HEK293 (cell line): ENCODE measurements around the gene MGAT2.

Source experiments
- CTCF ChIA-PET: fragments of 350-600 bp; formaldehyde crosslinking; extraction: SDS; loops from one replicate; lab custom pipeline; 2021; ENCODE audit warnings: antibody characterized with exemption; lab: Yijun Ruan, JAX
- POLR2A ChIA-PET: fragments of 300-600 bp; formaldehyde crosslinking; extraction: SDS; loops from one replicate; lab custom pipeline; 2020; ENCODE audit warnings: antibody characterized with exemption, inconsistent platforms; lab: Yijun Ruan, JAX
- H3K27ac ChIP-seq: fragments of 200-500 bp; sonication (Bioruptor generic); 2 replicates; pipeline ENCODE4 v1.5.1; 2014; ENCODE audit warnings: low read depth, low read length, control low read depth, inconsistent platforms; ENCODE audit errors: extremely low read depth
- H3K36me3 ChIP-seq, 2 experiments: fragments of 200-500 bp in 1 of 2; sonication (Bioruptor generic) in 1 of 2; 1 replicate in 1 of 2; 2 replicates in 1 of 2; pipeline ENCODE4 v1.5.1; 2014 to 2017; ENCODE audit warnings: inconsistent platforms in 2 of 2, low read length in 2 of 2; ENCODE audit not compliant: control insufficient read depth in 2 of 2, insufficient read depth in 1 of 2
- H3K4me1 ChIP-seq: fragments of 200-500 bp; sonication (Bioruptor generic); 2 replicates; pipeline ENCODE4 v1.5.1; 2014; ENCODE audit warnings: mild to moderate bottlenecking, low read length, inconsistent platforms; ENCODE audit not compliant: control insufficient read depth, insufficient read depth
- H3K4me3 ChIP-seq: 2 replicates; pipeline ENCODE4 v1.5.1; 2011; ENCODE audit warnings: low read depth, mild to moderate bottlenecking, control low read depth, low read length, moderate library complexity
- H3K9me3 ChIP-seq: fragments of 200-500 bp; sonication (Bioruptor generic); 2 replicates; pipeline ENCODE4 v1.5.1; 2014; ENCODE audit warnings: low read depth, low read length, inconsistent platforms; ENCODE audit not compliant: control insufficient read depth, insufficient read depth
- BCL11B ChIP-seq: fragments of 450-650 bp; formaldehyde crosslinking; IDR thresholded peaks from 2 replicates; pipeline ENCODE4 v1.5.1; 2016; ENCODE audit warnings: low read depth, missing biosample characterization, missing genetic modification characterization
- EGR2 ChIP-seq: fragments of 450-650 bp; formaldehyde crosslinking; IDR thresholded peaks from 2 replicates; pipeline ENCODE4 v1.5.1; 2016; ENCODE audit warnings: low read depth, missing biosample characterization, missing genetic modification characterization
- GLIS1 ChIP-seq: fragments of 450-650 bp; formaldehyde crosslinking; IDR thresholded peaks from 2 replicates; pipeline ENCODE4 v1.5.1; 2016; ENCODE audit warnings: missing biosample characterization, missing genetic modification characterization
- KLF8 ChIP-seq: fragments of 450-650 bp; formaldehyde crosslinking; IDR thresholded peaks from 2 replicates; pipeline ENCODE4 v1.5.1; 2016; ENCODE audit warnings: missing biosample characterization, missing genetic modification characterization
- ZBTB17 ChIP-seq: fragments of 450-650 bp; formaldehyde crosslinking; IDR thresholded peaks from 2 replicates; pipeline ENCODE4 v1.5.1; 2016; ENCODE audit warnings: missing biosample characterization, missing genetic modification characterization
- ZBTB20 ChIP-seq: fragments of 450-650 bp; formaldehyde crosslinking; IDR thresholded peaks from 2 replicates; pipeline ENCODE4 v1.5.1; 2016; ENCODE audit warnings: missing biosample characterization, missing genetic modification characterization
- ZFP3 ChIP-seq: fragments of 450-650 bp; formaldehyde crosslinking; IDR thresholded peaks from 2 replicates; pipeline ENCODE4 v1.5.1; 2016; ENCODE audit warnings: low read depth, missing biosample characterization, missing genetic modification characterization
- ZNF10 ChIP-seq: fragments of 450-650 bp; formaldehyde crosslinking; IDR thresholded peaks from 2 replicates; pipeline ENCODE4 v1.5.1; 2017; ENCODE audit warnings: missing biosample characterization, missing genetic modification characterization
- ZNF114 ChIP-seq: fragments of 450-650 bp; formaldehyde crosslinking; IDR thresholded peaks from 2 replicates; pipeline ENCODE4 v1.5.0; 2017; ENCODE audit warnings: missing biosample characterization, missing genetic modification characterization
- ZNF121 ChIP-seq: fragments of 450-650 bp; formaldehyde crosslinking; IDR thresholded peaks from 2 replicates; pipeline ENCODE4 v1.5.1; 2016; ENCODE audit warnings: missing biosample characterization, missing genetic modification characterization
- ZNF19 ChIP-seq: fragments of 450-650 bp; formaldehyde crosslinking; IDR thresholded peaks from 2 replicates; pipeline ENCODE4; 2016; ENCODE audit warnings: missing biosample characterization, missing genetic modification characterization, low read depth
- ZNF280D ChIP-seq: fragments of 450-650 bp; formaldehyde crosslinking; IDR thresholded peaks from 2 replicates; pipeline ENCODE4 v1.5.1; 2016; ENCODE audit warnings: missing biosample characterization, missing genetic modification characterization
- ZNF362 ChIP-seq: fragments of 450-650 bp; formaldehyde crosslinking; IDR thresholded peaks from 2 replicates; pipeline ENCODE4 v1.5.1; 2016; ENCODE audit warnings: missing biosample characterization, missing genetic modification characterization
- ZNF394 ChIP-seq: fragments of 450-650 bp; formaldehyde crosslinking; IDR thresholded peaks from 2 replicates; pipeline ENCODE4 v1.5.1; 2016; ENCODE audit warnings: missing biosample characterization, missing genetic modification characterization, mild to moderate bottlenecking, moderate library complexity, borderline replicate concordance
- ZNF404 ChIP-seq: fragments of 450-650 bp; formaldehyde crosslinking; IDR thresholded peaks from 2 replicates; pipeline ENCODE4 v1.5.1; 2017; ENCODE audit warnings: missing biosample characterization, missing genetic modification characterization
- ZNF426 ChIP-seq: fragments of 450-650 bp; formaldehyde crosslinking; IDR thresholded peaks from 2 replicates; pipeline ENCODE4 v1.5.1; 2017; ENCODE audit warnings: missing biosample characterization, missing genetic modification characterization, mild to moderate bottlenecking, inconsistent platforms, moderate library complexity
- ZNF521 ChIP-seq: fragments of 450-650 bp; formaldehyde crosslinking; IDR thresholded peaks from 2 replicates; pipeline ENCODE4 v1.5.1; 2017; ENCODE audit warnings: missing biosample characterization, mild to moderate bottlenecking, missing genetic modification characterization
- ZNF621 ChIP-seq: fragments of 450-650 bp; formaldehyde crosslinking; IDR thresholded peaks from 2 replicates; pipeline ENCODE4 v1.5.1; 2017; ENCODE audit warnings: missing biosample characterization, missing genetic modification characterization
- ZNF664 ChIP-seq: fragments of 450-650 bp; formaldehyde crosslinking; IDR thresholded peaks from 2 replicates; pipeline ENCODE4 v1.5.1; 2016; ENCODE audit warnings: missing biosample characterization, missing genetic modification characterization
- ZNF707 ChIP-seq: fragments of 450-650 bp; formaldehyde crosslinking; IDR thresholded peaks from 2 replicates; pipeline ENCODE4 v1.5.1; 2016; ENCODE audit warnings: missing biosample characterization, missing genetic modification characterization
- ZNF768 ChIP-seq: fragments of 450-650 bp; formaldehyde crosslinking; IDR thresholded peaks from 2 replicates; pipeline ENCODE4 v1.5.1; 2018; ENCODE audit warnings: missing biosample characterization, mild to moderate bottlenecking, missing genetic modification characterization
- ZSCAN23 ChIP-seq: fragments of 450-650 bp; formaldehyde crosslinking; IDR thresholded peaks from 2 replicates; pipeline ENCODE4 v1.5.1; 2016; ENCODE audit warnings: missing biosample characterization, missing genetic modification characterization
- ZSCAN30 ChIP-seq: fragments of 450-650 bp; IDR thresholded peaks from 2 replicates; pipeline ENCODE4 v1.5.1; 2018; ENCODE audit warnings: missing biosample characterization, mild to moderate bottlenecking, missing genetic modification characterization, moderate library complexity
- ZSCAN4 ChIP-seq: fragments of 450-650 bp; formaldehyde crosslinking; IDR thresholded peaks from 2 replicates; pipeline ENCODE4 v1.5.1; 2017; ENCODE audit warnings: missing biosample characterization, missing genetic modification characterization

The MGAT2 gene

GRCh38 chr14:49637534-49638078, 17.0 kb downstream of the MGAT2 start:
- Histone ChIP-seq H3K27ac (no peak overlapping the region), H3K4me1 (peaks cover 15% of the 10 kb centered on the region), H3K9me3 (no peaks in the 10 kb centered on the region), H3K36me3 (peaks cover 5 to 23% of the 10 kb centered on the region in 2 experiments; a peak in 2 of 3 replicates), H3K4me3 (no peak overlapping the region)
- POLR2A ChIA-PET = interaction anchor here (0.6 to 1.3 kb wide), 3 partner anchors 11 to 36 kb away, joined by 3 to 4 read pairs (median 3); partner anchors contain the start of genes MGAT2 and RPL36AL
- TF ChIP-seq EGR2 (tag by site-specific recombination) (no peak), ZNF404 (tag by site-specific recombination) (no peak), ZNF707 (tag by site-specific recombination) (no peak), BCL11B (no peak), ZBTB17 (no peak), ZNF19 (tag by site-specific recombination) (no peak), KLF8 (tag by site-specific recombination) (no peak), ZNF114 (tag by site-specific recombination) (no peak), ZSCAN4 (tag by site-specific recombination) (no peak), ZNF394 (tag by site-specific recombination) (no peak)
- CTCF ChIA-PET = interaction anchor here (0.7 to 1.1 kb wide), 2 partner anchors 9 to 952 kb away, joined by 3 to 5 read pairs; no protein-coding TSS in a partner anchor

- H3K27ac ChIP-seq = no peak overlapping the region
Measured at GRCh38 chr14:49640540-49641417, 20.2 kb downstream of the MGAT2 start.

GRCh38 chr14:49641697-49642129, 21.1 kb downstream of the MGAT2 start:
- ChIA-PET POLR2A (no interaction called here), CTCF (no interaction called here)
- Histone ChIP-seq H3K4me3 (no peak overlapping the region), H3K9me3 (no peaks in the 10 kb centered on the region), H3K4me1 (peaks cover 15% of the 10 kb centered on the region), H3K27ac (peak overlapping the region; percentile 21; the same call in 1 of the 2 replicates), H3K36me3 (peaks cover 19 to 24% of the 10 kb centered on the region in 2 experiments; a peak in 2 of 3 replicates)
- TF ChIP-seq ZNF10 (tag by site-specific recombination) = peak; percentile 65
- no peak for TF ChIP-seq ZNF768 (tag by site-specific recombination)
- TF ChIP-seq GLIS1 (tag by site-specific recombination) = no peak
- no peak for TF ChIP-seq ZNF707 (tag by site-specific recombination)
- TF ChIP-seq ZNF426 (tag by site-specific recombination) = no peak
- TF ChIP-seq ZSCAN30 (tag by site-specific recombination) = no peak
- no peak for TF ChIP-seq ZNF121 (tag by site-specific recombination)
- no peak for TF ChIP-seq ZFP3 (tag by site-specific recombination)
- TF ChIP-seq ZNF280D (tag by site-specific recombination) = no peak
- peak; percentile 24; the same call in 1 of the 2 replicates for TF ChIP-seq ZBTB20 (tag by site-specific recombination)
- TF ChIP-seq ZNF362 (tag by site-specific recombination) = no peak
- TF ChIP-seq ZNF521 (tag by site-specific recombination) = no peak
- no peak for TF ChIP-seq ZSCAN23 (tag by site-specific recombination)

More at GRCh38 chr14:49640540-49641417, 20.2 kb downstream of the MGAT2 start:
- TF ChIP-seq ZNF621 (tag by site-specific recombination) = no peak
- TF ChIP-seq ZNF664 = peak; percentile 48; the same call in 1 of the 2 replicates
- Histone ChIP-seq H3K36me3 (peaks cover 13 to 29% of the 10 kb centered on the region in 2 experiments; a peak in 2 of 3 replicates), H3K4me3 (no peak overlapping the region), H3K4me1 (peaks cover 15% of the 10 kb centered on the region), H3K9me3 (no peaks in the 10 kb centered on the region)
- POLR2A ChIA-PET = no interaction called here
- CTCF ChIA-PET = interaction anchor here (0.6 kb wide), 2 partner anchors 20 to 97 kb away, joined by 3 to 4 read pairs; partner anchors contain the start of genes MGAT2 and RPL36AL
